ENCODE measurements around the gene ROBO1.

The ROBO1 gene

GRCh38 chr3:79146024-79146423 lies 621.8 kb downstream of the ROBO1 start:
- no peak overlapping the region for H2AFZ ChIP-seq (ENCODE audit: low read depth, low read length, severe bottlenecking)
- H3K36me3 ChIP-seq (ENCODE audit: low read length), result no peaks in the 10 kb centered on the region
- H3K9ac ChIP-seq (ENCODE audit: low read length), result no peak overlapping the region
- no peak overlapping the region for H3K4me3 ChIP-seq (ENCODE audit: insufficient read depth, low read length, poor library complexity, severe bottlenecking)
- H3K27me3 ChIP-seq (ENCODE audit: low read length), result no peaks in the 10 kb centered on the region
- no peaks in the 10 kb centered on the region for H3K9me2 ChIP-seq (replicated peaks; ENCODE audit: insufficient read depth, low read length)
- no peaks in the 10 kb centered on the region for H3K9me3 ChIP-seq (ENCODE audit: insufficient read depth, low read length)
- H3F3A ChIP-seq (ENCODE audit: insufficient read depth), result no peaks in the 10 kb centered on the region
- TF ChIP-seq EZH2phosphoT487 (conservative IDR thresholded peaks at IDR 0.05; ENCODE audit: low read length), result no peak
- TF ChIP-seq, protein P1, sequence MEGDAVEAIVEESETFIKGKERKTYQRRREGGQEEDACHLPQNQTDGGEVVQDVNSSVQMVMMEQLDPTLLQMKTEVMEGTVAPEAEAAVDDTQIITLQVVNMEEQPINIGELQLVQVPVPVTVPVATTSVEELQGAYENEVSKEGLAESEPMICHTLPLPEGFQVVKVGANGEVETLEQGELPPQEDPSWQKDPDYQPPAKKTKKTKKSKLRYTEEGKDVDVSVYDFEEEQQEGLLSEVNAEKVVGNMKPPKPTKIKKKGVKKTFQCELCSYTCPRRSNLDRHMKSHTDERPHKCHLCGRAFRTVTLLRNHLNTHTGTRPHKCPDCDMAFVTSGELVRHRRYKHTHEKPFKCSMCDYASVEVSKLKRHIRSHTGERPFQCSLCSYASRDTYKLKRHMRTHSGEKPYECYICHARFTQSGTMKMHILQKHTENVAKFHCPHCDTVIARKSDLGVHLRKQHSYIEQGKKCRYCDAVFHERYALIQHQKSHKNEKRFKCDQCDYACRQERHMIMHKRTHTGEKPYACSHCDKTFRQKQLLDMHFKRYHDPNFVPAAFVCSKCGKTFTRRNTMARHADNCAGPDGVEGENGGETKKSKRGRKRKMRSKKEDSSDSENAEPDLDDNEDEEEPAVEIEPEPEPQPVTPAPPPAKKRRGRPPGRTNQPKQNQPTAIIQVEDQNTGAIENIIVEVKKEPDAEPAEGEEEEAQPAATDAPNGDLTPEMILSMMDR (IDR thresholded peaks at IDR 0.05; ENCODE audit: insufficient read depth, low read length, poor library complexity, severe bottlenecking), result no peak
- H4K20me1 ChIP-seq (ENCODE audit: low read depth, low read length), result no peaks in the 10 kb centered on the region
- H3K27ac ChIP-seq (ENCODE audit: low read depth, low read length), result no peak overlapping the region
- no peaks in the 10 kb centered on the region for H3K79me2 ChIP-seq (ENCODE audit: insufficient read depth, low read length)
- H3K4me2 ChIP-seq (ENCODE audit: low read depth, low read length, poor library complexity, severe bottlenecking), result no peak overlapping the region

DNA sequence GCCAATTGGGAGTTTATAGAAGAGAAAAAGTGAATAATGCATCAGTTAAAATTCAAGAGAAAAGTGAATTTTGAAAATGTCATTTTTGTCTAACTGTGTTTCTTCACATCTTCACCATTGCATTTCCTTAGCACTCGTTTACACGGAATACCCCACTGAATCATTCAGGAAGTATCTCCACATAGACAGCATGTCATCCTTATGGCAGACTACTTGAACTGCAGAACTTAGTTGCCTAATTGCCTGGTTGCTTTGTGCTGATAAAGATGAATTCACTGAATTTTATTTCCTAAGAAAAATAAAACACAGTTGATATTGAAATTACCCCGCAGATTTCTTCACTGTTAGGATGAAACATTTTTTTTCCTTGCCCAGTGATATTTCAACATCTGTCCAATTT lies 627.1 kb downstream of the ROBO1 start:
- Histone ChIP-seq H4K20me1 (ENCODE audit: low read depth, low read length) (no peaks in the 10 kb centered on the region), H3K36me3 (ENCODE audit: low read length) (no peaks in the 10 kb centered on the region), H2AFZ (ENCODE audit: low read depth, low read length, severe bottlenecking) (no peak overlapping the region), H3K79me2 (ENCODE audit: insufficient read depth, low read length) (no peaks in the 10 kb centered on the region), H3K27ac (ENCODE audit: low read depth, low read length) (no peak overlapping the region), H3K9ac (ENCODE audit: low read length) (no peak overlapping the region), H3K27me3 (ENCODE audit: low read length) (no peaks in the 10 kb centered on the region), H3K9me3 (ENCODE audit: insufficient read depth, low read length) (no peaks in the 10 kb centered on the region), H3K4me2 (ENCODE audit: low read depth, low read length, poor library complexity, severe bottlenecking) (no peak overlapping the region), H3K9me2 (replicated peaks; ENCODE audit: insufficient read depth, low read length) (no peaks in the 10 kb centered on the region), H3K4me3 (ENCODE audit: insufficient read depth, low read length, poor library complexity, severe bottlenecking) (no peak overlapping the region), H3F3A (ENCODE audit: insufficient read depth) (no peaks in the 10 kb centered on the region)
- TF ChIP-seq, protein P1 (IDR thresholded peaks at IDR 0.05; ENCODE audit: insufficient read depth, low read length, poor library complexity, severe bottlenecking), result no peak
- no peak for TF ChIP-seq EZH2phosphoT487 (conservative IDR thresholded peaks at IDR 0.05; ENCODE audit: low read length)

DNA sequence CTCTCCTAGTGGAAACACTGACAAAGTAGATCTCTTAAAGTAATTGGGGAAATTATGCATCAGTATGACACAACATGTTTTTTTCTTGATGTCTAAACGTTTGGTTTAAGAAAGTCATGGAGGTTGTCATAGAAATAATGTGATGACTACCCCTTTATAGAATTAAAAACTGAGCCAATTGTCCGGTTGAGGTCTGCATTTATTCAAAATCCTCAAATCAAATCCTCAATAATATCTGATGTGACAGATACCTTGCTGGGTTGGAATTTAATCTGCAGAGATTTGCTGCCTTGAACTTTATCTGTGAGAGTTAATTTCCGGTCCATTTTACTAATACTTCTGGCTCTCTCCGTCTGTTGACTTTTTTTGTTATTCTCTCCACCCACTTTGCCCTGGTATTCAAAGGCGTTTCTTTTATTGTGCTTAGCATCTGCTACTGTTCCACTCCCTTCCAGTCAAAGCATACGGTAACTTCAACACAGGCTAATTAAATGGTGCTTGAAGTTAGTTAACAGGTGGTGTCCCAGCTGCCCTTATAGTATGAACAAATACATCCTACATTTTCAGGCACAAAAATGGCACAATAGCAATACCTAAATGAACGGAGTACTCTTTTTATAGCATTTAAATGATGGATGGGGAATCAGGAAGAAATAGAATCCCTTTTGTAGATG lies 628.3 kb downstream of the ROBO1 start:
- Histone ChIP-seq H3K9me3 (ENCODE audit: insufficient read depth, low read length) (no peaks in the 10 kb centered on the region), H3K79me2 (ENCODE audit: insufficient read depth, low read length) (no peaks in the 10 kb centered on the region), H3K4me2 (ENCODE audit: low read depth, low read length, poor library complexity, severe bottlenecking) (no peak overlapping the region), H2AFZ (ENCODE audit: low read depth, low read length, severe bottlenecking) (no peak overlapping the region), H3K36me3 (ENCODE audit: low read length) (no peaks in the 10 kb centered on the region), H3K4me3 (ENCODE audit: insufficient read depth, low read length, poor library complexity, severe bottlenecking) (no peak overlapping the region), H3K27me3 (ENCODE audit: low read length) (no peaks in the 10 kb centered on the region), H4K20me1 (ENCODE audit: low read depth, low read length) (no peaks in the 10 kb centered on the region), H3K9me2 (replicated peaks; ENCODE audit: insufficient read depth, low read length) (no peaks in the 10 kb centered on the region), H3K9ac (ENCODE audit: low read length) (no peak overlapping the region), H3K27ac (ENCODE audit: low read depth, low read length) (no peak overlapping the region), H3F3A (ENCODE audit: insufficient read depth) (no peaks in the 10 kb centered on the region)
- TF ChIP-seq EZH2phosphoT487 (conservative IDR thresholded peaks at IDR 0.05; ENCODE audit: low read length), result no peak

DNA sequence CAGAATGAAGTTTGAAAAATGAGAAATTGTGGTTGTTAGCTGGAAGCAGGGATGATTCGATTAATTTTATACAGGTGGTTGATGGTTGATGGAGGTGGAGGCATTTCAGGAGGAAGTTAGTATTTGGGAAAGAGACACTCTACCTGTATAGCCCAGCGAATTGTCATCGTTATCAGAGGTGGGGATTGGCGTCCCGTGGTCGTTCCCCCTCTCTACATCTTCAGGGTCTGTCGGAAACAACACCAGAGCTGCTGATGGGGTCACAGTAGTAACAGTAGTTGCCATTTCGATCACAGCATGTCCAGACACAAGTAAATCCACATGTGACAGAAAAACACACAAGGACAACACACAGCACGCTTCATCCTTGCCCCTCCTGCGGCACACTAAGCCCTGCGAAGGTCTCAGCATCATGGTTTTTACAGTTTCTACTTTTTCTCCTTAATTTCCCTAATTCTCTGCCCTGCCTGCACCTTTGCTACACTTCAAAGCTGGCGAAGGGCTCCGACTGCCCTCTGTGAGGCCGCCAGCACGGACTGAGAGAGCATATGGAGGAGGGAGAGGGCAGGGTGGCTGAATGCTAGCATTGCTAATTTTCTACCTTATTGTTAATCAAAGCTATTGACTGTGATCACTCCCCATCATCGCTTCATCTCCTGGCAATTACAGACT lies 642.3 kb downstream of the ROBO1 start:
- Histone ChIP-seq H2AFZ (ENCODE audit: low read depth, low read length, severe bottlenecking) (no peak overlapping the region), H3K4me2 (ENCODE audit: low read depth, low read length, poor library complexity, severe bottlenecking) (no peak overlapping the region), H3K36me3 (ENCODE audit: low read length) (no peaks in the 10 kb centered on the region), H3K27me3 (ENCODE audit: low read length) (no peaks in the 10 kb centered on the region), H3K4me3 (ENCODE audit: insufficient read depth, low read length, poor library complexity, severe bottlenecking) (no peak overlapping the region), H3F3A (ENCODE audit: insufficient read depth) (no peaks in the 10 kb centered on the region), H3K9ac (ENCODE audit: low read length) (no peak overlapping the region), H3K9me2 (replicated peaks; ENCODE audit: insufficient read depth, low read length) (no peaks in the 10 kb centered on the region), H3K79me2 (ENCODE audit: insufficient read depth, low read length) (no peaks in the 10 kb centered on the region), H3K9me3 (ENCODE audit: insufficient read depth, low read length) (no peaks in the 10 kb centered on the region), H3K27ac (ENCODE audit: low read depth, low read length) (no peak overlapping the region), H4K20me1 (ENCODE audit: low read depth, low read length) (no peaks in the 10 kb centered on the region)
- TF ChIP-seq, protein P1 (IDR thresholded peaks at IDR 0.05; ENCODE audit: insufficient read depth, low read length, poor library complexity, severe bottlenecking), result no peak
- no peak for TF ChIP-seq EZH2phosphoT487 (conservative IDR thresholded peaks at IDR 0.05; ENCODE audit: low read length)
